Stimulated activated memory B cell treated with anti-CD40 and anti-IgM and Interleukin-4, amounts not matched to agents 10 μg/mL and 1 μg/mL and 100 μg/mL, for 72 hours (primary cell): Measurements from ENCODE around the gene TRIM9.
"Not testable (repeated sequence)": the region's sequence is repeated elsewhere in the genome, so short reads cannot be mapped to it uniquely, and the experiment has no call there.

Experiments used
- ATAC-seq: fragments of 150-1000 bp; cut with Tn5 transposase; 2 replicates; pipeline ENCODE4 v1.10.0; 2021
- H3K27ac Mint-ChIP-seq: one replicate; pipeline ENCODE4 v1.8.0; 2022; ENCODE audit warnings: mild to moderate bottlenecking, mixed read lengths
- H3K27me3 Mint-ChIP-seq: one replicate; pipeline ENCODE4 v1.8.0; 2022; ENCODE audit warnings: mixed read lengths
- H3K36me3 Mint-ChIP-seq: one replicate; pipeline ENCODE4 v1.8.0; 2022; ENCODE audit warnings: mixed read lengths
- H3K4me1 Mint-ChIP-seq: one replicate; pipeline ENCODE4 v1.8.0; 2022; ENCODE audit warnings: mixed read lengths
- H3K4me3 Mint-ChIP-seq: one replicate; pipeline ENCODE4 v1.8.0; 2022; ENCODE audit warnings: mild to moderate bottlenecking, moderate library complexity, mixed read lengths
- H3K9me3 Mint-ChIP-seq: one replicate; pipeline ENCODE4 v1.8.0; 2022; ENCODE audit warnings: mixed read lengths

Gene TRIM9

GRCh38 chr14:50979941-50980850 lies 114.7 kb downstream of the TRIM9 start:
- Mint-ChIP-seq H3K36me3 (no peaks in the 10 kb centered on the region), H3K27ac (no peak overlapping the region), H3K4me3 (no peak overlapping the region), H3K4me1 (peaks cover 16% of the 10 kb centered on the region), H3K9me3 (no peaks in the 10 kb centered on the region), H3K27me3 (no peaks in the 10 kb centered on the region)
- no peak for ATAC-seq

- Mint-ChIP-seq H3K4me1 (peaks cover 16% of the 10 kb centered on the region), H3K27me3 (no peaks in the 10 kb centered on the region), H3K27ac (no peak overlapping the region), H3K36me3 (no peaks in the 10 kb centered on the region), H3K9me3 (no peaks in the 10 kb centered on the region), H3K4me3 (no peak overlapping the region)
- ATAC-seq: peak; percentile 52
These were observed 116.0 kb downstream of the TRIM9 start for GRCh38 chr14:50978888-50979287.

- H3K27me3 Mint-ChIP-seq: no peaks in the 10 kb centered on the region
- peak; percentile 6 for ATAC-seq
These were observed 116.4 kb downstream of the TRIM9 start for GRCh38 chr14:50978529-50978871.

GRCh38 chr14:50977863-50978528 lies 116.9 kb downstream of the TRIM9 start:
- peak; percentile 84 for ATAC-seq
- Mint-ChIP-seq H3K9me3 (no peaks in the 10 kb centered on the region), H3K4me1 (peaks cover 16% of the 10 kb centered on the region), H3K27ac (no peak overlapping the region), H3K27me3 (peaks cover under 1% of the 10 kb centered on the region), H3K36me3 (no peaks in the 10 kb centered on the region), H3K4me3 (no peak overlapping the region)

More at GRCh38 chr14:50978529-50978871, 116.4 kb downstream of the TRIM9 start:
- no peak overlapping the region for H3K4me3 Mint-ChIP-seq
- H3K4me1 Mint-ChIP-seq: peaks cover 16% of the 10 kb centered on the region
- H3K9me3 Mint-ChIP-seq: no peaks in the 10 kb centered on the region
- H3K27ac Mint-ChIP-seq: no peak overlapping the region
- no peaks in the 10 kb centered on the region for H3K36me3 Mint-ChIP-seq

GRCh38 chr14:50974118-50974517 lies 120.8 kb downstream of the TRIM9 start:
- H3K27me3 Mint-ChIP-seq: peaks cover 9% of the 10 kb centered on the region
- H3K36me3 Mint-ChIP-seq: no peaks in the 10 kb centered on the region
- peaks cover 12% of the 10 kb centered on the region for H3K4me1 Mint-ChIP-seq
- H3K27ac Mint-ChIP-seq: no peak overlapping the region
- ATAC-seq: no peak
- H3K9me3 Mint-ChIP-seq: no peaks in the 10 kb centered on the region
- no peak overlapping the region for H3K4me3 Mint-ChIP-seq

- Mint-ChIP-seq H3K27ac (no peak overlapping the region), H3K36me3 (no peaks in the 10 kb centered on the region), H3K4me3 (no peak overlapping the region), H3K4me1 (no peaks in the 10 kb centered on the region), H3K9me3 (no peaks in the 10 kb centered on the region), H3K27me3 (peaks cover 9% of the 10 kb centered on the region)
- ATAC-seq: no peak
These were observed 122.2 kb downstream of the TRIM9 start for GRCh38 chr14:50972734-50973133.

- ATAC-seq: no peak
These were observed 123.8 kb downstream of the TRIM9 start for GRCh38 chr14:50970886-50971781.

GRCh38 chr14:50967790-50968189 lies 127.1 kb downstream of the TRIM9 start:
- no peak overlapping the region for H3K4me3 Mint-ChIP-seq
- no peaks in the 10 kb centered on the region for H3K36me3 Mint-ChIP-seq
- no peak for ATAC-seq
- no peak overlapping the region for H3K27ac Mint-ChIP-seq
- H3K27me3 Mint-ChIP-seq: peaks cover 19% of the 10 kb centered on the region
- no peaks in the 10 kb centered on the region for H3K4me1 Mint-ChIP-seq
- H3K9me3 Mint-ChIP-seq: no peaks in the 10 kb centered on the region

More at GRCh38 chr14:50970886-50971781, 123.8 kb downstream of the TRIM9 start:
- Mint-ChIP-seq H3K27me3 (peaks cover 10% of the 10 kb centered on the region), H3K27ac (no peak overlapping the region), H3K4me3 (no peak overlapping the region), H3K36me3 (no peaks in the 10 kb centered on the region), H3K4me1 (no peaks in the 10 kb centered on the region), H3K9me3 (no peaks in the 10 kb centered on the region)

GRCh38 chr14:50967103-50967502 lies 127.8 kb downstream of the TRIM9 start:
- H3K27me3 Mint-ChIP-seq: peaks cover 12% of the 10 kb centered on the region
- H3K27ac Mint-ChIP-seq: no peak overlapping the region
- no peaks in the 10 kb centered on the region for H3K36me3 Mint-ChIP-seq
- H3K4me1 Mint-ChIP-seq: no peaks in the 10 kb centered on the region
- ATAC-seq: no peak
- no peak overlapping the region for H3K4me3 Mint-ChIP-seq
- H3K9me3 Mint-ChIP-seq: no peaks in the 10 kb centered on the region

GRCh38 chr14:50964683-50965390 lies 130.1 kb downstream of the TRIM9 start:
- no peak for ATAC-seq
- Mint-ChIP-seq H3K27ac (no peak overlapping the region), H3K4me1 (no peaks in the 10 kb centered on the region), H3K27me3 (peaks cover 23% of the 10 kb centered on the region), H3K4me3 (no peak overlapping the region), H3K9me3 (no peaks in the 10 kb centered on the region), H3K36me3 (no peaks in the 10 kb centered on the region)

GRCh38 chr14:50963919-50964318 lies 131.0 kb downstream of the TRIM9 start:
- no peak overlapping the region for H3K27ac Mint-ChIP-seq
- H3K4me3 Mint-ChIP-seq: no peak overlapping the region
- H3K4me1 Mint-ChIP-seq: no peaks in the 10 kb centered on the region
- no peaks in the 10 kb centered on the region for H3K9me3 Mint-ChIP-seq
- ATAC-seq: no peak
- H3K27me3 Mint-ChIP-seq: peaks cover 23% of the 10 kb centered on the region
- H3K36me3 Mint-ChIP-seq: no peaks in the 10 kb centered on the region

- H3K36me3 Mint-ChIP-seq: no peaks in the 10 kb centered on the region
- H3K9me3 Mint-ChIP-seq: no peaks in the 10 kb centered on the region
- no peak overlapping the region for H3K27ac Mint-ChIP-seq
- H3K27me3 Mint-ChIP-seq: peaks cover 23% of the 10 kb centered on the region
- no peak overlapping the region for H3K4me3 Mint-ChIP-seq
- no peak for ATAC-seq
- H3K4me1 Mint-ChIP-seq: no peaks in the 10 kb centered on the region
These were observed 133.2 kb downstream of the TRIM9 start for GRCh38 chr14:50961605-50962221.

GRCh38 chr14:50957296-50957695 lies 137.6 kb downstream of the TRIM9 start:
- Mint-ChIP-seq H3K9me3 (no peaks in the 10 kb centered on the region), H3K27ac (no peak overlapping the region), H3K4me3 (no peak overlapping the region), H3K27me3 (peaks cover 10% of the 10 kb centered on the region), H3K4me1 (no peaks in the 10 kb centered on the region), H3K36me3 (no peaks in the 10 kb centered on the region)
- ATAC-seq: no peak

GRCh38 chr14:50956421-50956820 lies 138.5 kb downstream of the TRIM9 start:
- not testable (repeated sequence) for H3K4me1 Mint-ChIP-seq, H3K36me3 Mint-ChIP-seq, H3K9me3 Mint-ChIP-seq, H3K4me3 Mint-ChIP-seq, ATAC-seq, H3K27ac Mint-ChIP-seq, H3K27me3 Mint-ChIP-seq
